ENCODE results near the gene OPTN.
"Not testable (repeated sequence)": the region's sequence is repeated elsewhere in the genome, so short reads cannot be mapped to it uniquely, and the experiment has no call there.

The OPTN gene

DNA sequence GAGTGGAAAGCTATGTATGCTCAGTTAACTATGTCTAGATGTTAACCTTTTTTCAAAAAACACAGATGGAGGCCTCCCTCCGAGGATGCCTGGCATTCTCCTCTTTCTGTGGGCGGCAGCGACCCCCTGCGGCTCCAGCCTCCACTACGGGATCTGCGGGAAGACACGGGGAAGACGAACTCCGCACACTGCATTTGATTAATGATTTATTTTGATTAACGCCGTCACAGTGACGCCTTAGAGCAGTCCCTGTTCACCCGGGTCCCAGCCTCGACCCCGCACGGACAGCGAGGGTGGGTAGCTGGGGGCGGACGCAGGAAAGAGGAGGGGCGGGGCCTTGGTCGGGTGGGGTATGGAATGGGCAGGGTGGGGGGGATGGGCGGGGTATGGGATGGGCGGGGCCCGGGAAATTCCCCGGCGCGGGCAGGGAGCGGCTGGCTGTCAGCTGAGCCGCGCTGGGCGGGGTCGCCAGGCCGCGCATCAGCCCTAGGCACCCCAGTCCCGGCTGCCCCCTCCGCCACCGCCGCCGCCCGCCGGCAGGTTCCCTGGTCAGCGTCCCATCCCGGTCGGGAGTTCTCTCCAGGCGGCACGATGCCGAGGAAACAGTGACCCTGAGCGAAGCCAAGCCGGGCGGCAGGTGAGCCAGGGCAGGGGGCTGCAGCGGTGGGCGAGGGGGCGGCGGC lies at the start of gene OPTN:
Gene OPTN, plus strand, starts transcription at position 498 of the 683 bp plus-strand sequence. CDS start 8,960 bp downstream, outside the sequence.
- in situ Hi-C loops (cut with HindIII; ENCODE audit: low sequenced_read_pairs): no loop called here

DNA sequence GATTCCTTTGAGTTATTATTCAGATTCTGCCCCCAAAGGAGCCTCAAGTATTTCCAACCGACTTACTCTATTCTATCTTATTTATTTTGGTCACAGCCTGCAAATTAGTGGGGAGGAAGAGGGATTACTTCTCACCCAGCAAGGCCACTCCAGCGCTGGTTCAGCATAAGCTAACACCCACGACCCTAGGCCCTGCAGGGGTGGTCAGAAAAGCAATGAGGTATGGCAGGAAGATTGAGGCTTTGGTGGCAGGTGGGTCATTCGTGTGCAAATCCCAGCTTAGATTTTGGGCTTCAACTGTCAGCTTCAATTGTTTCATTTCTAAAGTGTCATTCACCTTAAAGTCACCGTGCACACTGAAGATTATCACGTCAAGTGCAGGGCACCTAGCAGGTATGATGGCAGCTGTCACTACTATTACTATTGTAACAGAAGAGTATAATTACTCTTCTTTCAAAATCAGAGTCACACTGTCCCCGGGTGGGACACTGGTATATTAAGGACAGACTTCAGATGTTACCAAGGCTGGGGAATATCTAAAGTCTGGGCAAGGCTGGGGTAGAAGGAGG lies 48.8 kb upstream of the OPTN start:
- in situ Hi-C loops (cut with HindIII; ENCODE audit: low sequenced_read_pairs): loop anchor here (5.0 to 25.0 kb wide), 2 partner anchors 69 to 339 kb away; no protein-coding TSS in a partner anchor

DNA sequence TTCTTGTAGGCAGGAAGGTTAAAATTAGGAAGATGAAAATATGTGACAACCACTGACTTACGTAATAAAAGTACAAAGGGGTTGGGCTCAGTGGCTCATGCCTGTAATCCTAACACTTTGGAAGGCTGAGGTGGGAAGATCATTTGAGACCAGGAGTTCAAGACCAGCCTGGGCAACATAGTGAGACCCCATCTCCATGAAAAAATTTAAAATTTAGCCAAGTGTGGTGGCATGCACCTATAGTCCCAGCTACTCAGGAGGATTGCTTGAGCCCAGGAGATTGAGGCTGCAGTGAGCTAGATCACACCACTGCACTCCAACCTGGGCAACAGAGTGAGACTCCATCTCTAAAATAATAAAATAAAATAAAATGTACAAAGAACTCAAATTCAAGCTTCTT lies 46.8 kb upstream of the OPTN start:
- in situ Hi-C loops (cut with HindIII; ENCODE audit: low sequenced_read_pairs): loop anchor here (5.0 to 25.0 kb wide), 2 partner anchors 71 to 341 kb away; no protein-coding TSS in a partner anchor

DNA sequence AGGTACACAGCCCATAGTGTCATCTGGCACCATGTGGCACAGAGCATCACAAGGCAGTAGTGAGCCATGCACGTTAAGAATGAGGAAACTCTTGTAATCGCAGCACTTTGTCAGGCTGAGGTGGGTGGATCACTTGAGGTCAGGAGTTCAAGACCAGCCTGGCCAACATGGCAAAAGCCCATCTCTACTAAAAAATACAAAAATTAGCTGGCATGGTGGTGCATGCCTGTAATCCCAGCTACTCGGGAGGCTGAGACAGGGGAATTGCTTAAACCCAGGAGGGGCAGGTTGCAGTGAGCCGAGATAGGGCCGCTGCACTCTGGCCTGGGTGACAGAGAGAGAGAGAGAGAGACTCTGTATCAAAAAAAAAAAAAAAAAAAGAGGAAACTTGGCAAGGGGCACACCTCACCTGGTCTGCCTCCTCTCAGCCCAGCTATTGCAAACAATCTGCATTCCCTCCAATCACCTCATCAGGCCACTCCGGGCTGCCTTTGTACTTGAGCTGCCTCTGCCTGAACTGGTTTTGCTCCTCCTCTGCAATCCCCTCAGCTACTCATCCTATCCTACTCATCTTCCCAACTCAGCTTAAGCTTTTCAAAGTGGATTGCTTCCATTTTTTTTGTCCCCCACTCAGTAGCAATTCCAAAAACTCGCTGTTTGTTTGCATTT lies 46.0 kb upstream of the OPTN start:
- in situ Hi-C loops (cut with HindIII; ENCODE audit: low sequenced_read_pairs): loop anchor here (5.0 to 25.0 kb wide), 2 partner anchors 72 to 342 kb away; no protein-coding TSS in a partner anchor

DNA sequence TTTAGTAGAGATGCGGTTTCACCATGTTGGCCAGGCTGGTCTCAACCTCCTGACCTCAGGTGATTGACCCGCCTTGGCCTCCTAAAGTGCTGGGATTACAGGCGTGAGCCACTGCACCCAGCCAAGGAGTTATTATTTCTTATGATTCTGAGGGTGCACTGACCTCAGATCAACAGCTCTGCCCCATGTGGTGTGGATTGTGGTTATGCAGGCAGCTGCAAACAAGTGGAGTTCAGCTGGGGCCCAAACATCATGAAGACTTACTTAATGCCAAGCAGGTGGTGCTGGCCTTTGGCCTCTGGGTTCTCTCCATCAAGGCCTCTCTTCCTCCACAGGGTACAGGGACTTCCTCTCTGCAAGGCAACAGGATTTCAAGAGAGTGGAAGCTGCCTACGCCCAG lies 45.1 kb upstream of the OPTN start:
- in situ Hi-C loops (cut with HindIII; ENCODE audit: low sequenced_read_pairs): loop anchor here (5.0 to 25.0 kb wide), 2 partner anchors 73 to 343 kb away; no protein-coding TSS in a partner anchor

DNA sequence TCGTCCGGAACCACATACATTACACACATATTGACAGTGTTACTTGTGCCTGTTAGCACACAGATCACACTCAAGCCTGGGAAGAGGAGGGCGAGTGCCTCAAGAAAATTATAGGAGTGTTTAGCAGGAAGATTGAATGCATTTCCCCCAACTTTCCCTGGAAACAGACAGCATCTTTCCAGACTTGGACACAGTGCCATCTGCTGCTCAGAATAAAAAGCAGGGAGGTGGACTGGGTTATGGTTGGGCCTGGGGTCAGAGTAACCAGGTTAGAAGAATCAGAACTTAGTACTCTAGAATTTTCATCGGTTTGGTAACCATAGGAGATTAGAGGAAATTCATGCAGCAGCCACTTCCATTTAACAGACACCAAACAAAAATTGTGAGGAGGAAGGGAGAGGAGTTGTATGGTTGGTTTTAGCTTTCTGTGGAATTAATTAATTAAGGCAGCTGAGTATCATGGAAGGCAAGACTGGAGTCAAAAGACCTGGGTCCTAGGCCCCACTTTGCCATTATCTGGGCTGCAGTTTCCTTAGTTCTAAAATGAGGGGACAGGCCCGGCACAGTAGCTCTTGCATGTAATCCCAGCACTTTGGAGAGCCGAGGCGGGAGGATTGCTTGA lies 43.4 kb upstream of the OPTN start:
- in situ Hi-C loops (cut with HindIII; ENCODE audit: low sequenced_read_pairs): loop anchor here (25.0 kb wide), 1 partner anchor 344 kb away; no protein-coding TSS in a partner anchor

DNA sequence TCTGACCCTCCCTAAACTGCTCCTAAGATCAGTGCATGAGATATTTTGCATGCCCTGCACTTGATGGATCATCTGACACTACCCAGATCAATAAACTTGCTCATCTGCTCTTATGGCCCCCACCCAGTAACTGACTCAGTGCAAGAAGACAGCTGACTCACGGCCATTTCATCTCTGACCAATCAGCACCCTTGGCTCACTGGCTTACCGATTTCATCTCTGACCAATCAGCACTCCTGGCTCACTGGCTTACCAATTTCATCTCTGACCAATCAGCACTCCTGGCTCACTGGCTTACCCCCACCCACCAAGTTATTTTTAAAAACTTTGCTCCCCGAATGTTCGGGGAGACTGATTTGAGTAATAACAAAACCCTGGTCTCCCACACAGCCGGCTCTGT lies 37.2 kb upstream of the OPTN start:
- in situ Hi-C loops (cut with HindIII; ENCODE audit: low sequenced_read_pairs): loop anchor here (25.0 kb wide), 1 partner anchor 351 kb away; no protein-coding TSS in a partner anchor

DNA sequence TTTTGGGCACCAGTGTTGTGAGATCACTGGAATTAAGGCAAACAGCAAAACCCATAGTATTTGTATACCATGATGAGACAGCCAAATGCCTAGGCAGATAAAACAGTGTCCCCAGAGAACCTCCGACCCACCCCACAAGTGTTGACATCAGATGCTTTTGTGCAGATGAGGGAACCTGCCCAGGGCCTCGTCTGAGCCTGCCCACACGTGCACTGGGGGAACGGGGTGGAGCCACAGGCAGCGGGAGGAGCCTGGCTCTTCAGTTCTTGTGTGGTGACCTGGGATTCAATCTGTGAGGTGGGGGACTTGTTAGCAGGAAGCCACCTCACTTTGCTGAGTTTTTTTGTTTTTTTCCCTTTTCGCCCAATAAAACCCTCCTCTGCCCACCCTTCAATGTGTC lies 33.4 kb upstream of the OPTN start:
- in situ Hi-C loops (cut with HindIII; ENCODE audit: low sequenced_read_pairs): loop anchor here (25.0 kb wide), 1 partner anchor 354 kb away; no protein-coding TSS in a partner anchor

DNA sequence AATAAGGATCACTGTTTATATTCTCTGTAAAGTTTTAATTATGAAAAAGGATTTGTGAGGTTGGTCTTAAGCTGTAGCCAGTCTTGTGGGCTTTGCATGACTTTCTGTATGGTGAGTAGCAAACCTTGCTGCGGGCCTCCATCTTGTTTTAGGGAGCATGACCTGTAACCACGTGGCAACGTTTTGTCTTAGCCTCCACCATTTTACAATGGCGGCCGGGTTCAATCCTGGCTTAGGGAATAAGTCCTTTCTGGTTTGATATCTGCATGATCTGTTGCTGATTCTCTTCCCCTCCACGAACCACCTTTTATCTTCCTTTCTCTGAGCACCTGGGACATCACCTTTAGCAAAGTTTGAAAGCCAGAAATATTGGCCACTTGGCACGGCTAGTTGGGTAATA lies 32.5 kb upstream of the OPTN start:
- in situ Hi-C loops (cut with HindIII; ENCODE audit: low sequenced_read_pairs): loop anchor here (25.0 kb wide), 1 partner anchor 355 kb away; no protein-coding TSS in a partner anchor

DNA sequence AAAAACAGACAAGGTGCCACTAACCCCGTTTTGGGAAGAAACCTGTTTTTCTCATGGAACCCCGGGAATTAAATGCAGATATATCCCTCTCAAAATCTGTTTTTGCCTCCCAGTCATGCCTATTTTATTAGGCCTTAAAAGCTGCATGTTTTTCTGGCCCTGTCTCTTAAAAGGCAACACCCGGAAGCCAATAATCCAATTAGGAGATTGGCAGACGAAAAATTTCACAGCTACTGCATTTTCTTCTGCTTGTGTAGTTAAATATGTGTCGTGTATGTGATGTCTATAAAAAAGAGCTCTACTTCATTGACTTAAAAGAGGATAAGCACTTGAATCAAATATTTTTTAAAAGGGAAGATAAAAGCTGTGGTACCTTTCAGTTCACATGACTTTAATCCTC lies 31.9 kb upstream of the OPTN start:
- in situ Hi-C loops (cut with HindIII; ENCODE audit: low sequenced_read_pairs): loop anchor here (25.0 kb wide), 1 partner anchor 356 kb away; no protein-coding TSS in a partner anchor

DNA sequence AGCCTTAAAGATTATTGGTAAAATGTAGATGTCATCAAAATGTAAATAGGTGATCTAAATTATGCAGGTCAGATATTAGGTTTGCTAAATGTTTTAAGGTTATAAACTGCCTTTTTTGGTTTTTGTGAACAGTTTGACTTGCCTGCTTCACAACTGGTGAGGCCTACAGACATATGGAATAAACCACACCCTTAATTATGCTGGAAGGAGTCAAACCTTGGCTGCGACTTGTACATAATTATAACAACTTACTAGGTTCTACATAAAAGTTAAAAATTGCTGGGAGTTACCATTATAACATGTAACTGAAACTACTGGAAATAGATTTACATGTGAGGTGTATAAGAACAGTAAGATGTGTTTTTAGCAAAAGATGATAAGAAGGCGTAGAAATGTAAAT lies 31.5 kb upstream of the OPTN start:
- in situ Hi-C loops (cut with HindIII; ENCODE audit: low sequenced_read_pairs): loop anchor here (25.0 kb wide), 1 partner anchor 356 kb away; no protein-coding TSS in a partner anchor

DNA sequence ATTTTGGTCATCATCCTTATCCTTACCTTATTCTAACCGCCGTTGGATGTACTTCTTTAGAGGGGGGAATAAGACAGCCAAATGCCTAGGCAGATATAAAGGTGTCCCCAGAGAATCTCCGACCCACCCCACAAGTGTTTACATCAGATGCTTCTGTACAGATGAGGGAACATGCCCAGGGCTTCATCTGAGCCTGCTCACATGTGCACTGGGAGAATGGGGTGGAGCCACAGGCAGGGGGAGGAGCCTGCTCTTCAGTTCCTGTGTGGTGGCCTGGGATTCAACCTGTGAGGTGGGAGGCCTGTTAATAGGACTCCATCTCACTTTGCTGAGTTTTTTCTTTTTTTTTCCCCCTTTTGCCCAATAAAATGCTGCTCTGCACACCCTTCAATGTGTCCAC lies 27.6 kb upstream of the OPTN start:
- in situ Hi-C loops (cut with HindIII; ENCODE audit: low sequenced_read_pairs): loop anchor here (25.0 kb wide), 1 partner anchor 360 kb away; no protein-coding TSS in a partner anchor

DNA sequence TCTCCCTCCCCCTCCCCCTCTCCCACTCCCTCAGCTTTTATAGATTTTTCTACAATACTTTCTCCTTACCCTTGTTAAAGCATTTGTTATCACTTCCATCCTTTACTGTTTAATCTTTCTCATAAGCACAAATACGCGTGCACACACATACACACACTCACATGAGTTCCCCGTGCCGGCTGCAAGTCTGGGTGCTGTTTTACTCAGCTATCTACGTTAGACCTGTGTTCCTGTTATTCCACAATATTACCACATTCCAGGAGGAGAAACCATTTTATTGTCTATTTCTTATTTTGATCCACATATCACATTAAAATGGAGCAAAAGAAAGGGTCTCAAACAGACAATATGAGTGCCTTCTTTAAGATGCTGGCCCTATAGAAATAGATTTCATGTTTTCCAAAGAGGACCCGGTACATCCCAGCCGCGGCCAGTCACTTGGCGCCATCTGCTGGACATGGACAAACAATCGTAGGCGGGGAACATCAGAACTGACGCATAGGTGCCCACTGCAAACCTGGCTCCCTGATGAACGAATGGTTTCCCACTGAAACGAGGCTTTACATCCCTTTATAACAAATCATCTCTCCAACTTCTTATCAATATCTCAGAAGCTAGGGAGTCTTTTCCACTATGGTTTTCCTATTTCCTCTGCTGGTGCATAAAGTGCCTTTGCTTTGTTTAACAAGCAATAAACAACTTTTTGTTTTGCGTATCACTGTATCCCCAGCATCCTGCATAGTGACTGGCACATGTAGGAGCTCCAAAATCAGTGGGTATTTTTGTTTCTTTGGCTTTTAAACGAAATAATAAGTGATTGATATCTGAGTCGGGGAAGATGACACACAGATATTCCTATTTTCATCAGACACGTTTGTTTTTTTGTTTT lies 25.2 kb upstream of the OPTN start:
- in situ Hi-C loops (cut with HindIII; ENCODE audit: low sequenced_read_pairs): loop anchor here (25.0 kb wide), 1 partner anchor 363 kb away; no protein-coding TSS in a partner anchor

DNA sequence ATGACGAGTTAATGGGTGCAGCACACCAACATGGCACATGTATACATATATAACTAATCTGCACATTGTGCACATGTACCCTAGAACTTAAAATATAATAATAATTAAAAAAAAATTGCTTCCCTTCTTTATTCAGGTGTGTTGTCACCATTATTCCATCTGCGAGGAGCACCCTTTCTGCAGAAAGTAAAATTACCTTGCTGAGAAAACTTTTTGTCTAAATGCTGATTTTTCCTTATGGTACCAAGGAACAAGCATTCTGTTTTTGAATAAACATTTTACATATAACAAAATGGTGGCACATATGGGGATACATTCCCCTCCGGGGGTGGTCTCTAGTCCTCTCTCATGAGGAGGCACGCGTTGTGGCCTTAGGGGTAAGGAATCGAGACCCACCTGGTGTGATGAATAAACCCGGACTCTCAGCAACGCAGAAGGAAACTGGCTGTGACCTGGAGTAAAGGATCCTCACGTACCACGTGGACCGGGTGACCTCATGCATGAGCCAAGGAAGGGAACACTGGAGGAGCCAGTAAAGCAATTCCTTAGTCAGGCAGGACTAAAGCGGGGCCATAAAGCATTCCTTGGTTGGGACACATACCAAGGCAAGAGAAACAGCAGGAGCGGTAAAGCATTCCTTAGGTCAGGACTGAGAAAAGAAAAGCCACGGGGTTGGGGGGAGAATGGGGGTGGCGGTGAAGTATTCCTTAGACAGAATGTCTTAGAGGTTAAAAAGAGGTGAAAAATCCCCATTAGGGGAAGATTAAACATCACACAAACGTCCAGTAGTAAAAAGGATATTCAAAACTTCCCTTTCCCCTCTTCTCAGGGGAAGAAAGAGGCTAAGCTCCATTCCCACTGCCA lies 20.8 kb upstream of the OPTN start:
- in situ Hi-C loops (cut with HindIII; ENCODE audit: low sequenced_read_pairs): no loop called here

DNA sequence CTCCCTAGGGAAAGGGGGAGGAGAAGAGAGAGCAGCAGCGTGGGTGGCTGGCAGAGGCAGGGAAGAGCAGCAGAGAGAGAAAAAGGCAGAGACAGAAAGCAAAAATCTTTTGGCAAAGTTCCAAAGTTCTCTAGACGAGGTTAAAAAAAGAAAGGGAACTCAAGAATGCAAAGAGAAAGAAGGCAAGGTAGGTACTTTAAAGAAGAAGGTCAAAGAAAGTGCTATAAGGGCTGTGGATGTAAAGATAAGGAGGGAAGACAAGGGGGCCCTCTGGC lies 20.2 kb upstream of the OPTN start:
- in situ Hi-C loops (cut with HindIII; ENCODE audit: low sequenced_read_pairs): no loop called here

DNA sequence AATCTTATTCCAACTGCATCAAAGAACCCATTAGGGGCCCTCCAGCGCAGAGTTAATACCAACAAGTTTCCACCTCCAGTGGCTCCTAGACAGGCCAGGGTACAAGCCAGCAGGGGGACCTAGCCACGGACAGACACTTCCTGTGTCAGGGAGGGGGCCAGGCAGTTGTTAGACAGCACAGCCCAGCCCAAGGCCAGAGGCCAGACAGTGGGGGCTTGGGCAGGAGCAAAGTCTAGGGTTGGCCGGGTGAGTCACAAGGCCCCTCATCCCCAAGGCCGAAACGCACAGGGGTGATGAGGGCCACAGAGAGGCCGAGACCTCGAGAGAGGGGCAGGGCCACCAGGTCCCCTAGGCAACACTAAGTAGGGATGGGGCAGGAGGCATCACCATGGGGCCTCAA lies 19.3 kb upstream of the OPTN start:
- in situ Hi-C loops (cut with HindIII; ENCODE audit: low sequenced_read_pairs): no loop called here

DNA sequence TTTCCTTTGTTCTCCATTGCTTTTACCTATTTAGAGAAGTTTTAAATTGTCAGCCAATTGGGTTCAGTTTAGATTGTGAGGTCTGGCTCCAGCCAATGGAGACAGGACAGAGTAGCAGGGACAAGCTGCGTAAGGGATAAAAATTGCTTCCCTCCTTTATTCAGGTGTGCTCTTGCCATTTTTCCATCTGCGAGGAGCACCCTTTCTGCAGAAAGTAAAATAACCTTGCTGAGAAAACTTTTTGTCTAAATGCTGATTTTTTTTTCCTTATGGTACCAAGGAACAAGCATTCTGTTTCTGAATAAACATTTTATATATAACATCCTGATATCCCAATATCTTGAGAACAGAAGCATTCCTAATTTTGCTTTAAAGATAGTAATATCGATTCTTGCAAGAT lies 16.3 kb upstream of the OPTN start:
- in situ Hi-C loops (cut with HindIII; ENCODE audit: low sequenced_read_pairs): not testable (repeated sequence)

DNA sequence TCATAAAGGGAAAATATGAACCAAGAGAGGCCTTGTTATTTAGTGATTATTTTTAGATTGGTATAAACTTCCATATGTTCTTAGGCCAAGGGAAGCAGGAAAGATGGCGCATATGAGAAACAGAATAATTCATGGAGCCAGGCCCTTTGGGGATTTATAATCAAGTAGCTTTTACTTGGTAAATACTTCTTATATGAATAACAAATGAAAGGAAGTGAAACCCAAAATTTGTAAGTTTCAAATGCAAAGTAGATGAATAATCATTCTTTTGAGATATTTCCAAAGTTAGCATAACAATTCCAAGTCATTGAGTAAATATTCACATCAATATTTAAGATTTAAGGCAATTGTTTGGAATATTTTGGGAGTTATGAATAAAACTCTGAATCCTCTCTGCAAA lies 13.9 kb upstream of the OPTN start:
- in situ Hi-C loops (cut with HindIII; ENCODE audit: low sequenced_read_pairs): no loop called here

DNA sequence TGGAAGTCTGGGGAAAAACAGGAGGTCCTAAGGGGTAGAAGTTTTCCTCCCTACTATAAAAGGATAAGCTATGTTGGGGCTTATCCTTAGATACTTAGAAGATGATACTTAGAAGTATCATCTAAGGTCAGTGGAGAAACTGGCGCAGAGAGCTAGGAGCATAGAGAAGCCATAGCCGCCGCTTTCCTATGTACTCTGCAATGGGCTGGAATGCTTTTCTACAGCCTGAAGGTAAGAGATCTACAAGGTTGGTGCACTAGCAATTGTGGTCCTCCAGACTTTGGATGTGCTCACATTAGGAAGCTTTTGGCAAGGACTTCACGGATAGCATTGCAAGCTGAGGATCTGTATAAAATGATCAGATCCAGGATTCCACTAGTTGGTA lies 12.4 kb upstream of the OPTN start:
- in situ Hi-C loops (cut with HindIII; ENCODE audit: low sequenced_read_pairs): no loop called here

Measured in endothelial cell of hepatic sinusoid (primary cell).